NB4 (cell line): ENCODE measurements around the gene RIPK4.

Source experiments
- DNase-seq: peaks from one replicate; pipeline ENCODE4 v3.0.0; 2010; ENCODE audit warnings: low read depth
- H3K4me3 ChIP-seq: one replicate; pipeline ENCODE4 v1.5.1; 2011; ENCODE audit warnings: mild to moderate bottlenecking, low read depth, low read length, moderate library complexity
- CTCF ChIP-seq: IDR thresholded peaks from one replicate; pipeline ENCODE4 v1.5.1; 2012; ENCODE audit warnings: low read depth, low read length
- MAX ChIP-seq: IDR thresholded peaks from 2 replicates; pipeline ENCODE4 v1.6.1; 2011; ENCODE audit warnings: low read depth, low read length
- MYC ChIP-seq: IDR thresholded peaks from 2 replicates; pipeline ENCODE4 v1.6.1; 2011; ENCODE audit warnings: low read depth, low read length
- POLR2A ChIP-seq: IDR thresholded peaks from 2 replicates; pipeline ENCODE4 v1.6.1; 2011; ENCODE audit warnings: mild to moderate bottlenecking; ENCODE audit not compliant: insufficient read length; ENCODE audit errors: extremely low read depth

Gene RIPK4

DNA sequence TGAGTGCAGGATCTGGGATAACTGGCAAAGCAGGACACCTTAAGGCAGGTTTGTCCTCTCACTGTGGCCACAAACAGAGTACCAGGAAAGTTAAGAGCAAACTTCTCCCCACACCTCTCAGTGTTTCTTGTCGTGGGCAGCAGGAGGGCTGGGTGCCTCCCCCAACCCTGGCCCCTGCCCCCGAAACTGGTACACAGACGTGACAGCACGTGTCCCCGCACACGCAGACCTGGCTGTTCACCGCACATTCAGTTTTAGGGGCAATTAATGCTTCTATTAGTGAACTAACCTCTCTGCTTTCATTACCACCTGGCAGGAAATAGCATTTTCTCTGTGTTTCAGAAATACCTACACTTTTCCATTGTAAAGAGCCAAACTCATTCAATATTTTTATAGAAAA is 32.9 kb upstream of the RIPK4 start:
- TF ChIP-seq CTCF: no peak
- no peak for TF ChIP-seq MAX
- TF ChIP-seq POLR2A: no peak
- no peak for TF ChIP-seq MYC
- no peak overlapping the region for H3K4me3 ChIP-seq
- DNase-seq: no peak

DNA sequence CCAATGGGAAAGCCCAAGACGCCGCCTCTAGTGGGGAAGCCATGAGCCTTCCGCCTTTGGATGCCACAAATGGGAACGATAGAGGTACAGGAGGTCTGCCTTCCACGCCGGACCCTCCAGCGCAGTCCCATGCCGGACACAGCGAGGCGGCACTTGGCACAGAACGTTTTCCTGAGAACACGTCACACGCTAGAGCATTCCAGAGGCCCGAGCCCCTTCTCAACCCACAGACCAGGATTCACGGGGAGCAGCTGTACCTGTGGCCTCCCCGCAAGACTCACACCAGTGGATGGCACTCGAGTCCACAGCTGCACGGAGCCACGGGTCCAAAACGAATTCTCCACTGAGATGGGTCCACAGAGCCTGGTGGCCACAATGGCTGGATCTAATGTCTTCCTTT is 31.5 kb upstream of the RIPK4 start:
- TF ChIP-seq MYC: no peak
- TF ChIP-seq POLR2A: no peak
- TF ChIP-seq MAX: no peak
- TF ChIP-seq CTCF: no peak
- DNase-seq: no peak
- H3K4me3 ChIP-seq: no peak overlapping the region

GRCh38 chr21:41796476-41797080 is 29.7 kb upstream of the RIPK4 start:
- TF ChIP-seq POLR2A (no peak), CTCF (no peak), MYC (no peak), MAX (no peak)
- DNase-seq: no peak

GRCh38 chr21:41795726-41796125 is 28.9 kb upstream of the RIPK4 start:
- no peak for DNase-seq
- no peak overlapping the region for H3K4me3 ChIP-seq
- TF ChIP-seq MYC: no peak
- no peak for TF ChIP-seq MAX
- no peak for TF ChIP-seq CTCF
- TF ChIP-seq POLR2A: no peak

More at GRCh38 chr21:41796476-41797080, 29.7 kb upstream of the RIPK4 start:
- no peak overlapping the region for H3K4me3 ChIP-seq

DNA sequence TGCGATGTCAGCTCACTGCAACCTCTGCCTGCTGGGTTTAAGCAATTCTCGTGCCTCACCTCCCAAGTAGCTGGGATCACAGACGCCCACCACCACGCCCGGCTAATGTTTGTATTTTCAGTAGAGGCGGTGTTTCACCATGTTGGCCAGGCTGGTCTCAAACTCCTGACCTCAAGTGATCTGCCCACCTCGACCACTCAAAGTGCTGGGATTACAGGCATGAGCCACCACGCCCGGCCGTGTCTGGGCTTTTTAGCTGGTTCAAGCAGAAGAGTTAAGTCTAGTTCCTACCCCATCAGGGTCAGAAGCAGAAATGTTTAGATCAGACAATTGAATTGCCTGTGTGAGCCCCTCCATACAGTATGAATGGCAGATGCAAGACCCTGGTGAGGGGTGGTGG is 27.7 kb upstream of the RIPK4 start:
- no peak for TF ChIP-seq MYC
- no peak for TF ChIP-seq POLR2A
- TF ChIP-seq MAX: no peak
- no peak for TF ChIP-seq CTCF
- no peak overlapping the region for H3K4me3 ChIP-seq
- no peak for DNase-seq
